Stomach (tissue), 9 donors: Measurements from ENCODE around the gene NUSAP1. TPM values are rescaled to one million over a fixed set of nuclear protein-coding genes. Genes with fewer than 3 reads are reported as not detected.
"Not testable (repeated sequence)": the region's sequence is repeated elsewhere in the genome, so short reads cannot be mapped to it uniquely, and the experiment has no call there.

Source experiments
- DNase-seq, 2 donors: peaks; one replicate each; pipeline versions ENCODE4 v3.0.0 to v3.0.0-alpha.2; 2013 to 2019
- H3K27ac ChIP-seq, 5 donors: fragments of 200-600 bp in 4 of 5; sonication (generic) in 4 of 5; one replicate each; pipeline ENCODE4 v1.5.1; 2013 to 2019; ENCODE audit warnings: mild to moderate bottlenecking in 1 of 5, moderate library complexity in 1 of 5
- H3K27me3 ChIP-seq, 3 donors: fragments of 200-600 bp; sonication (generic); one replicate each; pipeline ENCODE4 v1.5.1; 2017 to 2019; ENCODE audit warnings: mixed run types in 1 of 3
- H3K36me3 ChIP-seq, 4 donors: fragments of 200-600 bp; sonication (generic); 1 replicate in 3 of 4; 2 replicates in 1 of 4; pipeline ENCODE4 v1.5.1; 2016 to 2019
- H3K4me1 ChIP-seq, 4 donors: fragments of 200-600 bp; sonication (generic); one replicate each; pipeline ENCODE4 v1.5.1; 2016 to 2019
- H3K4me3 ChIP-seq, 4 donors: fragments of 200-600 bp; sonication (generic) in 3 of 4; one replicate each; pipeline ENCODE4 v1.5.1; 2016 to 2019; ENCODE audit warnings: mild to moderate bottlenecking in 1 of 4
- H3K9me3 ChIP-seq, 4 donors: fragments of 200-600 bp; sonication (generic); one replicate each; pipeline ENCODE4 v1.5.1; 2016 to 2019
- EP300 ChIP-seq: sonication (generic); formaldehyde crosslinking; IDR thresholded peaks from one replicate; pipeline ENCODE4 v1.6.1; 2017; ENCODE audit warnings: antibody characterized with exemption
- POLR2A ChIP-seq, 4 donors: fragments of 450-650 bp; IDR thresholded peaks; one replicate each; pipeline ENCODE4 v1.6.1; 2016; ENCODE audit warnings: antibody characterized with exemption in 4 of 4, control low read depth in 2 of 4, mild to moderate bottlenecking in 1 of 4, moderate library complexity in 1 of 4
- POLR2AphosphoS5 ChIP-seq, 3 donors: sonication (generic); formaldehyde crosslinking; IDR thresholded peaks; one replicate each; pipeline ENCODE4 v1.6.1; 2016; ENCODE audit warnings: antibody characterized with exemption in 3 of 3
- whole genome bisulfite sequencing, 5 donors: extraction: QIAGEN DNeasy Blood & Tissue Kit in 3 of 5; methylation state at CpG; one replicate each; pipeline versions ENCODE4 v1.1.5 to v1.1.7; 2013 to 2018; 5-methylcytosine and 5-hydroxymethylcytosine counted together
- intact Hi-C: fragments of 100-400 bp; cut with DNase I; formaldehyde crosslinking; loops from one replicate; pipeline ENCODE4 v1.15.1; 2023; ENCODE audit warnings: low total_unique reads
- polyA plus RNA-seq, 3 donors: library from polyadenylated mRNA; stranded (reverse); fragments of 200-250 nt; gene quantifications; one replicate each; pipeline ENCODE4 v1.2.3, GENCODE V29; 2013
- total RNA-seq, 5 donors: library from RNA; depleted of rRNA; stranded (reverse); fragments of >200 nt; gene quantifications; one replicate each; pipeline versions ENCODE4 v1.1.0 to v1.2.3, GENCODE V29; 2014 to 2016
- TF ChIP-seq, protein P1 (sequence below), 7 experiments: fragments of 450-650 bp in 4 of 7; fragments of 200-600 bp in 3 of 7; sonication (generic) in 3 of 7; IDR thresholded peaks; one replicate each; pipeline ENCODE4 v1.5.1; 2016 to 2019; ENCODE audit warnings: antibody characterized with exemption in 7 of 7, control low read depth in 2 of 7, mild to moderate bottlenecking in 1 of 7
- donor health status: healthy with polysubstance abuse.
- donor health status: Bipolar disorder and iron deficiency.
- donor health status: healthy.

NUSAP1 gene
- total and polyA plus RNA-seq, 8 donors, result 2.9 to 55.8 (median 12.4) TPM

DNA sequence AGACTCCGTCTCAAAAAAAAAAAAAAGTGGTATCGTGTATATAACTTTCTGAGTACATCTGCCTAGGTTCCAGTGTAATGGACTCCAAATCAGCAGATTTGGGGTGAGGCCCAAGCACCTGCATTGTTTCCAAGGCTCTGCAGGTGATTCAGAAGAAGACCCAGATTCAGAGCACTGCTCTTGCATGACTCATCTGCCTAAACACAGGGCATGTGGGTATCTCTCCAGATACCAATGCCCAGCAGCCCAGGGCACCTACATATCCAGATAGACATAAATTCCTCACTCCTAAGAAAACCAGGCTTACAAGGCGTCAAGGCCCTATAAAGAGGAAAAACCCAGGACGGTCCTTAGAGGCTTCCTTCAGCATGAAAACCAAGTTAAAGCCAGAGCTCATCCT lies 45.3 kb downstream of the NUSAP1 start:
- 95 to 100% (median 97%) methylated on average over 4 of the region's 4 CpGs for WGBS, 5 donors
- TF ChIP-seq POLR2AphosphoS5 (IDR thresholded peaks at IDR 0.05), result no peak
- TF ChIP-seq POLR2A (IDR thresholded peaks at IDR 0.05), result no peak
- TF ChIP-seq, protein P1, sequence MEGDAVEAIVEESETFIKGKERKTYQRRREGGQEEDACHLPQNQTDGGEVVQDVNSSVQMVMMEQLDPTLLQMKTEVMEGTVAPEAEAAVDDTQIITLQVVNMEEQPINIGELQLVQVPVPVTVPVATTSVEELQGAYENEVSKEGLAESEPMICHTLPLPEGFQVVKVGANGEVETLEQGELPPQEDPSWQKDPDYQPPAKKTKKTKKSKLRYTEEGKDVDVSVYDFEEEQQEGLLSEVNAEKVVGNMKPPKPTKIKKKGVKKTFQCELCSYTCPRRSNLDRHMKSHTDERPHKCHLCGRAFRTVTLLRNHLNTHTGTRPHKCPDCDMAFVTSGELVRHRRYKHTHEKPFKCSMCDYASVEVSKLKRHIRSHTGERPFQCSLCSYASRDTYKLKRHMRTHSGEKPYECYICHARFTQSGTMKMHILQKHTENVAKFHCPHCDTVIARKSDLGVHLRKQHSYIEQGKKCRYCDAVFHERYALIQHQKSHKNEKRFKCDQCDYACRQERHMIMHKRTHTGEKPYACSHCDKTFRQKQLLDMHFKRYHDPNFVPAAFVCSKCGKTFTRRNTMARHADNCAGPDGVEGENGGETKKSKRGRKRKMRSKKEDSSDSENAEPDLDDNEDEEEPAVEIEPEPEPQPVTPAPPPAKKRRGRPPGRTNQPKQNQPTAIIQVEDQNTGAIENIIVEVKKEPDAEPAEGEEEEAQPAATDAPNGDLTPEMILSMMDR (IDR thresholded peaks at IDR 0.05), result no peak
- no peak for TF ChIP-seq EP300

DNA sequence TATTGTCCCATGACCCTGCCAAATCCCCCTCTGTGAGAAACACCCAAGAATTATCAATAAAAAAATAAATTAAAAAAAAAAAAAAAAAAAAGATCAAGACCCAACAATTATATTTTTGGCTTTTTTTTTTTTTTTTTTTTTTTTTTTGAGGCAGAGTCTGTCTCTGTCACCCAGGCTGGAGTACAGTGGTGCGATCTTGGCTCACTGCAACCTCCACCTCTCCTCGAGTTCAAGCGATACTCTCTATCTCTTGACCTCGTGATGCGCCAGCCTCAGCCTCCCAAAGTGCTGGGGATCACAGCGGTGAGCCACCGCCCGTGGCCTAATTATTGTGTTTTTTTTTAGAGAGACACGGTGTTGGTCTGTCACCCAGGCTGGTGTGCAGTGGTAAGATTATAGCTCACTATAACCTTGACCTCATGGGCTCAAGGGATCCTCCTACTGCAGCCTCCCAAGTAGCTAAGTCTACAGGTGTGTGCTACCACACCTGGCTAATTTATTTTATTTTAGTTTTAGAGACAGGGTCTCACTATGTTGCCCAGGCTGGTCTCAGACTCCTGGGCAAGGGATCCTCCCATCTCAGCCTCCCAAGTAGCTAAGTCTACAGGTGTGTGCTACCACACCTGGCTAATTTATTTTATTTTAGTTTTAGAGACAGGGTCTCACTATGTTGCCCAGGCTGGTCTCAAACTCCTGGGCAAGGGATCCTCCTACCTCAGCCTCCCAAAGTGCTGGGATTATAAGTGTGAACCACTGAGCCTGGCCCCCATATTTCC lies 51.5 kb downstream of the NUSAP1 start:
- H3K4me3 ChIP-seq, H3K9me3 ChIP-seq, H3K27me3 ChIP-seq, intact Hi-C loops, H3K4me1 ChIP-seq, H3K27ac ChIP-seq, DNase-seq: not testable (repeated sequence)
- WGBS, 5 donors, result 95 to 97% (median 96%) methylated on average over 9 of the region's 9 CpGs
- H3K36me3 ChIP-seq, result peaks cover 9 to 60% (median 41%) of the 10 kb centered on the region in 4 donors

More for the DNA sequence above, 45.3 kb downstream of the NUSAP1 start:
- Histone ChIP-seq H3K36me3 (peaks cover 0 to 44% (median 0%) of the 10 kb centered on the region in 4 donors), H3K9me3 (no peaks in the 10 kb centered on the region), H3K4me3 (no peak overlapping the region), H3K27ac (no peak overlapping the region), H3K27me3 (no peaks in the 10 kb centered on the region), H3K4me1 (no peaks in the 10 kb centered on the region)
- no peak for DNase-seq
- intact Hi-C loops, result no loop called here

DNA sequence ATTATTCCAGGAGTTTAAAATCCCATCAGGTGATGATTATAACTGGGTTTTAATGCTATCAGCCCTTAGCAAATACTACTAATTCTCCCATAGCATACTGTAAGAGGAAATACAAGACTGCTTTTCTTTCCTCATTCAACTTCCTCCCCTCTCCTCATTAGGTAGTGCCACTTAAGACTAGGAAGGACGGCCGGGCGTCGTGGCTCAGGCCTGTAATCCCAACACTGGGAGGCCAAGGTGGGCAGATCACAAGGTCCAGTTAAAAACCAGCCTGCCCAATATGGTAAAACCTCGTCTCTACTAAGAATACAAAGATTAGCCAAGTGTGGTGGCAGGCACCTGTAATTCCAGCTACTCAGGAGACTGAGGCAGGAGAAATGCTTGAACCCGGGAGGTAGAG lies 55.0 kb downstream of the NUSAP1 start:
- Histone ChIP-seq H3K4me1 (no peaks in the 10 kb centered on the region), H3K9me3 (no peaks in the 10 kb centered on the region), H3K36me3 (peaks cover 9 to 80% (median 66%) of the 10 kb centered on the region in 4 donors), H3K27ac (no peak overlapping the region), H3K4me3 (no peak overlapping the region), H3K27me3 (no peaks in the 10 kb centered on the region)
- TF ChIP-seq, protein P1 (IDR thresholded peaks at IDR 0.05), result no peak
- no peak for TF ChIP-seq POLR2AphosphoS5 (IDR thresholded peaks at IDR 0.05)
- TF ChIP-seq POLR2A (IDR thresholded peaks at IDR 0.05), result no peak
- no peak for TF ChIP-seq EP300
- WGBS, 5 donors, result 81 to 98% (median 92%) methylated on average over 6 of the region's 6 CpGs
- intact Hi-C loops, result no loop called here
- DNase-seq, result no peak

DNA sequence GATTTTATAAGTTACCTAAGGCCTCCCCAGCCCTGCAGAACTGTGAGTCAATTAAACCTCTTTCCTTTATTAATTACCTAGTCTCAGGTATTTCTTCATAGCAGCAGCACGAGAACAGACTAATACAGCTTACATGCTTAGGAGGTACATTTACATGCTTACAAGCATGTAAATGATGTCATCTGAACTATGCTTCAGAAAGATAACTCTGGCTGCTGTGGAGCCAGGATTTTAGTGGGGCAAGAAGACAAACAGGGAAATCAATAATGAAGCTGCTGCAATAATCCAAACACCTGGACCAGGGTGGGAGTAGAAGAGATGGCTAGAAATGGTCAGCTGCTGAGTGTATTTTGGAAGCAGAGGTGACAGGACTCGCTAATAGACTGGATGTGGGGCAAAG lies 60.0 kb downstream of the NUSAP1 start:
- H3K36me3 ChIP-seq, result peaks cover 29 to 89% (median 80%) of the 10 kb centered on the region in 4 donors
- H3K27ac ChIP-seq, result no peak overlapping the region
- TF ChIP-seq, protein P1 (IDR thresholded peaks at IDR 0.05), result no peak
- TF ChIP-seq POLR2AphosphoS5 (IDR thresholded peaks at IDR 0.05) (no peak), EP300 (no peak), POLR2A (IDR thresholded peaks at IDR 0.05) (no peak)
- 85 to 100% (median 94%) methylated on average over 2 of the region's 2 CpGs for WGBS, 5 donors
- DNase-seq, result no peak
- H3K9me3 ChIP-seq, result no peaks in the 10 kb centered on the region
- intact Hi-C loops, result no loop called here
- no peak overlapping the region for H3K4me3 ChIP-seq
- H3K27me3 ChIP-seq, result no peaks in the 10 kb centered on the region
- no peaks in the 10 kb centered on the region for H3K4me1 ChIP-seq

DNA sequence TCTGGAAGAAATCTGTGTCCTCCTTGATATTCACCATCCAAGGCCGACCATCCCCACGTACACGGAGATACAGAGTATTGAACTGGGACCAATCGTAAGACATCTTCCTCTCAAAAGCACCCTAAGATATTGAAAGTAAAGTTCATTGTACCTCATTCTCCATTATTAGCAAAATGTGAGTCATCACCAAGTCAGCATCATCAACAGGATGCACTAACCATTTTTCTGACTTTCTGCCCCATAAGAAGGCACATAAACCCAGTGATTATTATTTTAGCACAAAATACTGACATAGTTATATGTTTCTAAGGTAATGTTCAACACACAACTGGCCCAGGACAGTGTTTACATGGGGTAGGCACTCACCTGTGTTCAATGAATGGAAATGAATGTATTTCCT lies 62.2 kb downstream of the NUSAP1 start:
- Histone ChIP-seq H3K9me3 (no peaks in the 10 kb centered on the region), H3K27me3 (no peaks in the 10 kb centered on the region), H3K4me3 (no peak overlapping the region), H3K36me3 (peaks cover 23 to 67% (median 62%) of the 10 kb centered on the region in 4 donors), H3K4me1 (no peaks in the 10 kb centered on the region), H3K27ac (no peak overlapping the region)
- 96 to 99% (median 98%) methylated on average over 4 of the region's 4 CpGs for WGBS, 5 donors
- no peak for DNase-seq
- no peak for TF ChIP-seq POLR2AphosphoS5 (IDR thresholded peaks at IDR 0.05)
- no peak for TF ChIP-seq POLR2A (IDR thresholded peaks at IDR 0.05)
- TF ChIP-seq EP300, result no peak
- TF ChIP-seq, protein P1 (IDR thresholded peaks at IDR 0.05), result no peak
- intact Hi-C loops, result no loop called here
